LNCAP (cell line): ENCODE measurements around the gene RDH8.

Experiments
- TF ChIP-seq, protein P1 (sequence below): fragments of 450-650 bp; IDR thresholded peaks from 2 replicates; pipeline ENCODE4 v1.5.1; 2017; ENCODE audit warnings: mild to moderate bottlenecking

The RDH8 gene, protein sequence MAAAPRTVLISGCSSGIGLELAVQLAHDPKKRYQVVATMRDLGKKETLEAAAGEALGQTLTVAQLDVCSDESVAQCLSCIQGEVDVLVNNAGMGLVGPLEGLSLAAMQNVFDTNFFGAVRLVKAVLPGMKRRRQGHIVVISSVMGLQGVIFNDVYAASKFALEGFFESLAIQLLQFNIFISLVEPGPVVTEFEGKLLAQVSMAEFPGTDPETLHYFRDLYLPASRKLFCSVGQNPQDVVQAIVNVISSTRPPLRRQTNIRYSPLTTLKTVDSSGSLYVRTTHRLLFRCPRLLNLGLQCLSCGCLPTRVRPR

GRCh38 chr19:10013316-10013715 lies at the start of gene RDH8:
RDH8 (plus strand) TSS chr19:10013483; CDS start chr19:10013498, 15 bp downstream.
- TF ChIP-seq, protein P1, sequence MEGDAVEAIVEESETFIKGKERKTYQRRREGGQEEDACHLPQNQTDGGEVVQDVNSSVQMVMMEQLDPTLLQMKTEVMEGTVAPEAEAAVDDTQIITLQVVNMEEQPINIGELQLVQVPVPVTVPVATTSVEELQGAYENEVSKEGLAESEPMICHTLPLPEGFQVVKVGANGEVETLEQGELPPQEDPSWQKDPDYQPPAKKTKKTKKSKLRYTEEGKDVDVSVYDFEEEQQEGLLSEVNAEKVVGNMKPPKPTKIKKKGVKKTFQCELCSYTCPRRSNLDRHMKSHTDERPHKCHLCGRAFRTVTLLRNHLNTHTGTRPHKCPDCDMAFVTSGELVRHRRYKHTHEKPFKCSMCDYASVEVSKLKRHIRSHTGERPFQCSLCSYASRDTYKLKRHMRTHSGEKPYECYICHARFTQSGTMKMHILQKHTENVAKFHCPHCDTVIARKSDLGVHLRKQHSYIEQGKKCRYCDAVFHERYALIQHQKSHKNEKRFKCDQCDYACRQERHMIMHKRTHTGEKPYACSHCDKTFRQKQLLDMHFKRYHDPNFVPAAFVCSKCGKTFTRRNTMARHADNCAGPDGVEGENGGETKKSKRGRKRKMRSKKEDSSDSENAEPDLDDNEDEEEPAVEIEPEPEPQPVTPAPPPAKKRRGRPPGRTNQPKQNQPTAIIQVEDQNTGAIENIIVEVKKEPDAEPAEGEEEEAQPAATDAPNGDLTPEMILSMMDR: no peak

- TF ChIP-seq, protein P1: no peak
Measured at GRCh38 chr19:9966024-9966423, 47.3 kb upstream of the RDH8 start.

GRCh38 chr19:9966448-9966847 lies 46.8 kb upstream of the RDH8 start:
- TF ChIP-seq, protein P1: no peak

GRCh38 chr19:9967326-9967725 lies 46.0 kb upstream of the RDH8 start:
- TF ChIP-seq, protein P1: no peak

- TF ChIP-seq, protein P1: no peak
Measured at GRCh38 chr19:9968820-9969687, 44.2 kb upstream of the RDH8 start.

- TF ChIP-seq, protein P1: no peak
Measured at GRCh38 chr19:9969688-9969975, 43.7 kb upstream of the RDH8 start.

DNA sequence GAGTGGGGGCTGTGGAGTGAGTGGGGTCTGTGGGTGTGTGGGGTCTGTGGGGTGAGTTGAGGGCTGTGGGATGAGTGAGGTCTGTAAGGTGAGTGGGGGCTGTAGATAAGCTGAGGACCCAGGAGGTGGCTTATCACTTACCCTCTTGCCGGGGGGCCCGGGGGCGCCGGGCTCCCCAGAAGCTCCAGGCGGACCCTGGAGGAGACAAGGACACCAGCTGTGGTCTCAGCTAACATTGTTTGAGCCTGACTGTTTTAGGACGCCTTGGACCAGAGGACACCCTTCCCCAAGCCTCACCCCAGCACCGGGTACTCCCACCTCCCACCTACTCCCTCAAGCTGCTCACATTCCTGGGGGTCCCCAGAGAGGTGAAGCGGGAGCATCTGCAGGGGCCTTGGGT lies 42.8 kb upstream of the RDH8 start:
- TF ChIP-seq, protein P1: no peak
